H9 (cell line): ENCODE results near the gene TSLP. TPM values are rescaled to one million over a fixed set of nuclear protein-coding genes. Genes with fewer than 3 reads are reported as not detected.
A peak's percentile ranks its signal among the peaks of the same experiment; 100 is the strongest.

ENCODE experiments used
- DNase-seq: peaks from one replicate; pipeline ENCODE4 v3.0.0-alpha.2; 2017
- H2AFZ ChIP-seq: one replicate; pipeline ENCODE4 v1.6.1; 2013; ENCODE audit warnings: mild to moderate bottlenecking, low read length, control low read depth, moderate library complexity
- H2AK5ac ChIP-seq: 2 replicates; pipeline ENCODE4 v1.6.1; 2013; ENCODE audit warnings: low read length, control low read depth, mixed read lengths; ENCODE audit not compliant: insufficient read length
- H2BK120ac ChIP-seq: one replicate; pipeline ENCODE4 v1.6.1; 2013; ENCODE audit warnings: low read depth, mild to moderate bottlenecking, low read length, control low read depth, inconsistent platforms; ENCODE audit not compliant: poor library complexity, severe bottlenecking
- H2BK12ac ChIP-seq: 2 replicates; pipeline ENCODE4 v1.6.1; 2013; ENCODE audit warnings: low read length, control low read depth, mixed read lengths, low read depth; ENCODE audit not compliant: insufficient read length
- H2BK15ac ChIP-seq: 2 replicates; pipeline ENCODE4 v1.6.1; 2013; ENCODE audit warnings: low read depth, low read length, control low read depth
- H2BK20ac ChIP-seq: one replicate; pipeline ENCODE4 v1.6.1; 2013; ENCODE audit warnings: low read depth, mild to moderate bottlenecking, low read length, control low read depth, inconsistent platforms; ENCODE audit not compliant: poor library complexity, severe bottlenecking
- H2BK5ac ChIP-seq: 2 replicates; pipeline ENCODE4 v1.6.1; 2013; ENCODE audit warnings: low read length, control low read depth, mixed read lengths; ENCODE audit not compliant: insufficient read length
- H3K14ac ChIP-seq: 2 replicates; pipeline ENCODE4 v1.6.1; 2013; ENCODE audit warnings: low read length, control low read depth; ENCODE audit not compliant: insufficient read depth
- H3K18ac ChIP-seq: 2 replicates; pipeline ENCODE4 v1.6.1; 2013; ENCODE audit warnings: low read depth, mild to moderate bottlenecking, mixed read lengths, low read length, control low read depth; ENCODE audit not compliant: insufficient read length
- H3K23ac ChIP-seq: 2 replicates; pipeline ENCODE4 v1.6.1; 2013; ENCODE audit warnings: low read length, control low read depth, mixed read lengths, low read depth; ENCODE audit not compliant: insufficient read length
- H3K23me2 ChIP-seq: 2 replicates; pipeline ENCODE4 v1.6.1; 2013; ENCODE audit warnings: low read depth, mild to moderate bottlenecking, mixed read lengths, low read length, control low read depth; ENCODE audit not compliant: insufficient read length, poor library complexity, severe bottlenecking
- H3K27ac ChIP-seq: 2 replicates; pipeline ENCODE4 v1.5.1; 2013; ENCODE audit warnings: low read length, control low read depth, mixed read lengths, low read depth; ENCODE audit not compliant: insufficient read length
- H3K27me3 ChIP-seq: 2 replicates; pipeline ENCODE4 v1.6.1; 2013; ENCODE audit warnings: low read length, control low read depth, inconsistent platforms; ENCODE audit not compliant: insufficient read depth
- H3K4ac ChIP-seq: 2 replicates; pipeline ENCODE4 v1.6.1; 2013; ENCODE audit warnings: low read depth, mild to moderate bottlenecking, control low read depth, inconsistent platforms, low read length, moderate library complexity
- H3K4me1 ChIP-seq: 2 replicates; pipeline ENCODE4 v1.6.1; 2013; ENCODE audit warnings: low read length, control low read depth, inconsistent platforms; ENCODE audit not compliant: insufficient read depth
- H3K4me2 ChIP-seq: 2 replicates; pipeline ENCODE4 v1.6.1; 2013; ENCODE audit warnings: low read length, control low read depth, mixed read lengths; ENCODE audit not compliant: insufficient read length, insufficient read depth
- H3K56ac ChIP-seq: 2 replicates; pipeline ENCODE4 v1.6.1; 2013; ENCODE audit warnings: low read depth, mild to moderate bottlenecking, mixed read lengths, low read length, control low read depth; ENCODE audit not compliant: insufficient read length
- H3K79me1 ChIP-seq: 2 replicates; pipeline ENCODE4 v1.6.1; 2013; ENCODE audit warnings: low read depth, mild to moderate bottlenecking, moderate library complexity, low read length, control low read depth, inconsistent platforms; ENCODE audit not compliant: insufficient read depth, poor library complexity, severe bottlenecking
- H3K79me2 ChIP-seq: 2 replicates; pipeline ENCODE4 v1.6.1; 2013; ENCODE audit warnings: low read length, control low read depth, inconsistent platforms; ENCODE audit not compliant: insufficient read depth
- H3K9ac ChIP-seq: 2 replicates; pipeline ENCODE4 v1.6.1; 2013; ENCODE audit warnings: low read length, control low read depth, mixed read lengths; ENCODE audit not compliant: insufficient read length; ENCODE audit errors: extremely low read depth
- H3K9me3 ChIP-seq: one replicate; pipeline ENCODE4 v1.6.1; 2013; ENCODE audit warnings: low read depth, low read length, inconsistent platforms; ENCODE audit not compliant: control insufficient read depth
- H3T11ph ChIP-seq: one replicate; pipeline ENCODE4 v1.6.1; 2013; ENCODE audit warnings: mild to moderate bottlenecking, low read length, control low read depth, inconsistent platforms
- H4K20me1 ChIP-seq: one replicate; pipeline ENCODE4 v1.6.1; 2013; ENCODE audit not compliant: control insufficient read depth, insufficient read length, insufficient read depth
- H4K5ac ChIP-seq: 2 replicates; pipeline ENCODE4 v1.6.1; 2013; ENCODE audit warnings: low read depth, mild to moderate bottlenecking, mixed read lengths, low read length, control low read depth; ENCODE audit not compliant: insufficient read length
- H4K8ac ChIP-seq: replicated peaks from 2 replicates; pipeline ENCODE4 v1.6.1; 2013; ENCODE audit warnings: low read length, control low read depth, mixed read lengths, low read depth; ENCODE audit not compliant: insufficient read length
- H4K91ac ChIP-seq: 2 replicates; pipeline ENCODE4 v1.6.1; 2013; ENCODE audit warnings: low read depth, mild to moderate bottlenecking, moderate library complexity, mixed read lengths, low read length, control low read depth; ENCODE audit not compliant: insufficient read length
- H3K27ac Mint-ChIP-seq, 3 experiments: 2 replicates in 2 of 3; 3 replicates in 1 of 3; pipeline ENCODE4 v1.8.0; 2020 to 2021; ENCODE audit warnings: mixed read lengths in 3 of 3, mild to moderate bottlenecking in 1 of 3, moderate library complexity in 1 of 3
- H3K27me3 Mint-ChIP-seq: 2 replicates; pipeline ENCODE4 v1.8.0; 2021; ENCODE audit warnings: low read depth, mild to moderate bottlenecking, moderate library complexity, mixed read lengths
- H3K36me3 Mint-ChIP-seq, 3 experiments: 2 replicates in 2 of 3; 3 replicates in 1 of 3; pipeline ENCODE4 v1.8.0; 2020 to 2021; ENCODE audit warnings: low read depth in 3 of 3, mixed read lengths in 3 of 3; ENCODE audit not compliant: insufficient read depth in 1 of 3
- H3K4me1 Mint-ChIP-seq, 2 experiments: 2 replicates each; pipeline ENCODE4 v1.8.0; 2020; ENCODE audit warnings: mixed read lengths in 2 of 2
- H3K4me3 Mint-ChIP-seq, 2 experiments: 2 replicates in 1 of 2; 3 replicates in 1 of 2; pipeline ENCODE4 v1.8.0; 2020 to 2021; ENCODE audit warnings: mild to moderate bottlenecking in 2 of 2, mixed read lengths in 2 of 2, moderate library complexity in 1 of 2
- H3K9me3 Mint-ChIP-seq, 2 experiments: 2 replicates in 1 of 2; 3 replicates in 1 of 2; pipeline ENCODE4 v1.8.0; 2020; ENCODE audit warnings: mild to moderate bottlenecking in 2 of 2, mixed read lengths in 2 of 2, moderate library complexity in 1 of 2
- WGBS: extraction: QIAGEN DNeasy Blood & Tissue Kit; methylation state at CpG from one replicate; pipeline ENCODE4 v1.1.7; 2013; ENCODE audit warnings: missing lambda C conversion rate, low lambda C conversion rate, mixed read lengths; ENCODE audit not compliant: insufficient read length; ENCODE audit errors: extremely low coverage; 5-methylcytosine and 5-hydroxymethylcytosine counted together
- total RNA-seq: library from RNA; stranded (reverse); gene quantifications from 2 replicates; pipeline ENCODE4 v1.2.1, GENCODE V29; 2021
- TF ChIP-seq, protein P1 (sequence below): fragments of 200-600 bp; sonication (generic); conservative IDR thresholded peaks from 3 replicates; pipeline ENCODE4 v1.8.0; 2021; ENCODE audit warnings: antibody characterized with exemption, mild to moderate bottlenecking

TSLP gene
- total RNA-seq, 1 experiment from 2014 or later, result 0.63 TPM

DNA sequence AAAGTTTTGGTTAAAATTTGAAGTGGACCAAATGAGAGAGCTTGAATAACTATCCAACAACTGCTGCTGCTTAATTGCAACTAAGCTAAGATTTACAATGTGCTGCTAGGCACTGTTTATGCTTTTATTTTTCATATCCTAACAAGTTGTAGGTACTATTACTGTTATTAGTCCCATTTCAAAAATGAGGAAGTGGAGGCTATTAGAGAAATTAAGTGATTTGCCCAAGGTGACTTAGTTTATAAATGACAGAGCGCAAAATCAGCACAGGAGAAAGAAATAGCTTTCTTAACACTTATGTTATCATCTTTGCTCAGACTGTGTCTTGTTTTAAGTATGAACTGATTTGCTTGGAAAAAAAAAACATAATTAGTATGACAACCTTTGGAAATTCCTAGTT, 43.7 kb downstream of the TSLP start:
- no peaks in the 10 kb centered on the region for H3K9me3 ChIP-seq

More for the DNA sequence above, 43.7 kb downstream of the TSLP start:
- H4K91ac ChIP-seq, result no peak overlapping the region
- Mint-ChIP-seq H3K27me3 (no peaks in the 10 kb centered on the region), H3K4me1 (peaks cover 32 to 36% of the 10 kb centered on the region in 2 experiments), H3K36me3 (peaks cover 8 to 32% (median 27%) of the 10 kb centered on the region in 3 experiments; a peak in 6 of 7 replicates), H3K4me3 (no peak overlapping the region), H3K27ac (peak overlapping the region in 1 of 3 experiments; percentile 57; a peak in 2 of 7 replicates), H3K9me3 (no peaks in the 10 kb centered on the region)
- no peak overlapping the region for H3K14ac ChIP-seq
- no peak overlapping the region for H3K4ac ChIP-seq
- no peak overlapping the region for H2AK5ac ChIP-seq
- H4K20me1 ChIP-seq, result no peaks in the 10 kb centered on the region
- H2BK120ac ChIP-seq, result no peak overlapping the region
- H2BK15ac ChIP-seq, result no peak overlapping the region
- H3K9ac ChIP-seq, result no peak overlapping the region
- H3K79me1 ChIP-seq, result no peaks in the 10 kb centered on the region
- H2BK12ac ChIP-seq, result no peak overlapping the region
- no peaks in the 10 kb centered on the region for H3K27me3 ChIP-seq
- H3K27ac ChIP-seq, result no peak overlapping the region
- H2BK20ac ChIP-seq, result no peak overlapping the region
- TF ChIP-seq, protein P1, sequence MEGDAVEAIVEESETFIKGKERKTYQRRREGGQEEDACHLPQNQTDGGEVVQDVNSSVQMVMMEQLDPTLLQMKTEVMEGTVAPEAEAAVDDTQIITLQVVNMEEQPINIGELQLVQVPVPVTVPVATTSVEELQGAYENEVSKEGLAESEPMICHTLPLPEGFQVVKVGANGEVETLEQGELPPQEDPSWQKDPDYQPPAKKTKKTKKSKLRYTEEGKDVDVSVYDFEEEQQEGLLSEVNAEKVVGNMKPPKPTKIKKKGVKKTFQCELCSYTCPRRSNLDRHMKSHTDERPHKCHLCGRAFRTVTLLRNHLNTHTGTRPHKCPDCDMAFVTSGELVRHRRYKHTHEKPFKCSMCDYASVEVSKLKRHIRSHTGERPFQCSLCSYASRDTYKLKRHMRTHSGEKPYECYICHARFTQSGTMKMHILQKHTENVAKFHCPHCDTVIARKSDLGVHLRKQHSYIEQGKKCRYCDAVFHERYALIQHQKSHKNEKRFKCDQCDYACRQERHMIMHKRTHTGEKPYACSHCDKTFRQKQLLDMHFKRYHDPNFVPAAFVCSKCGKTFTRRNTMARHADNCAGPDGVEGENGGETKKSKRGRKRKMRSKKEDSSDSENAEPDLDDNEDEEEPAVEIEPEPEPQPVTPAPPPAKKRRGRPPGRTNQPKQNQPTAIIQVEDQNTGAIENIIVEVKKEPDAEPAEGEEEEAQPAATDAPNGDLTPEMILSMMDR, result no peak
- no peak overlapping the region for H2BK5ac ChIP-seq
- no peaks in the 10 kb centered on the region; the same call in 1 of the 2 replicates for H3K4me1 ChIP-seq
- H3K23ac ChIP-seq, result no peak overlapping the region
- H4K5ac ChIP-seq, result no peak overlapping the region
- no peak overlapping the region for H4K8ac ChIP-seq
- H3K18ac ChIP-seq, result no peak overlapping the region
- H3K56ac ChIP-seq, result no peak overlapping the region
- no peak overlapping the region for H3T11ph ChIP-seq
- no peaks in the 10 kb centered on the region for H3K23me2 ChIP-seq
- no peaks in the 10 kb centered on the region for H3K79me2 ChIP-seq
- no peak overlapping the region for H2AFZ ChIP-seq
- no CpG with 5 or more reads among the region's 1 CpG for WGBS
- DNase-seq, result no peak
- H3K4me2 ChIP-seq, result no peak overlapping the region
